ENCODE measurements around the gene FAM83C.
"Not testable (repeated sequence)": the region's sequence is repeated elsewhere in the genome, so short reads cannot be mapped to it uniquely, and the experiment has no call there.

- not testable (repeated sequence) for TF ChIP-seq CTCF (conservative IDR thresholded peaks at IDR 0.05; ENCODE audit: low read depth, low read length); EZH2 (IDR thresholded peaks at IDR 0.05; ENCODE audit: low read length, unreplicated experiment); EZH2phosphoT487 (IDR thresholded peaks at IDR 0.05; ENCODE audit: borderline replicate concordance, low read length)
These were observed 23.4 kb upstream of the FAM83C start for GRCh38 chr20:35315632-35316020.
